ENCODE measurements around the gene TYMP. TPM values are rescaled to one million over a fixed set of nuclear protein-coding genes. Genes with fewer than 3 reads are reported as not detected.
"Not testable (repeated sequence)": the region's sequence is repeated elsewhere in the genome, so short reads cannot be mapped to it uniquely, and the experiment has no call there.

TYMP gene
- polyA plus RNA-seq, 2 of the 4 experiments (the other 2 are of a cell fraction): 5.9 to 9.0 TPM

GRCh38 chr22:50522208-50522805, 7.5 kb downstream of the TYMP start (continued):
- TF ChIP-seq ELK1 (IDR thresholded peaks at IDR 0.05; ENCODE audit: low read depth, low read length): no peak
- no peak for TF ChIP-seq E2F6 (IDR thresholded peaks at IDR 0.05; ENCODE audit: borderline replicate concordance, low read depth)

- no peak for FAIRE-seq
- H3K4me3 ChIP-seq: no peak overlapping the region
- no peak overlapping the region for H3K4me2 ChIP-seq
- H3K4me1 ChIP-seq: 0 out of 3 replicates have a peak, but pooled peaks cover 7% of the 10 kb centered on the region
- WGBS (ENCODE audit: missing lambda C conversion rate): 88% methylated on average over 10 of the region's 10 CpGs
- no peak for DNase-seq (ENCODE audit: low read depth in 1 of 2, low spot score in 1 of 2)
- ChIA-PET POLR2A (interaction anchor here (0.6 to 0.9 kb wide), 2 partner anchors 14 to 65 kb away, joined by 4 to 6 read pairs; partner anchors contain the start of genes LMF2 and NCAPH2), CTCF (interaction anchor here (1.0 kb wide), 1 partner anchor 98 kb away, joined by 4 read pairs; no protein-coding TSS in a partner anchor)
- H3K27ac ChIP-seq: no peak overlapping the region
- no peaks in the 10 kb centered on the region for H3K9me3 ChIP-seq
- TF ChIP-seq POLR2AphosphoS2 (conservative IDR thresholded peaks at IDR 0.05; ENCODE audit: low read length) (no peak), ZSCAN20 (CRISPR knock-in tag; IDR thresholded peaks at IDR 0.05) (no peak), EP300 (IDR thresholded peaks at IDR 0.05) (no peak), TP53 (CRISPR knock-in tag; IDR thresholded peaks at IDR 0.05) (no peak), REST (IDR thresholded peaks at IDR 0.05) (no peak), ZC3H11A (IDR thresholded peaks at IDR 0.05) (no peak), JUNB (IDR thresholded peaks at IDR 0.05) (no peak), ESRRA (IDR thresholded peaks at IDR 0.05; ENCODE audit: borderline replicate concordance, low read length) (no peak), MAX (IDR thresholded peaks at IDR 0.05) (no peak), HES2 (IDR thresholded peaks at IDR 0.05) (no peak)
- no peak for ATAC-seq
These were observed 8.1 kb downstream of the TYMP start for GRCh38 chr22:50521710-50522109.

- 91% methylated on average over 7 of the region's 13 CpGs for WGBS (ENCODE audit: missing lambda C conversion rate)
- CTCF ChIA-PET: no interaction called here
- FAIRE-seq: no peak
These were observed 8.9 kb downstream of the TYMP start for GRCh38 chr22:50520826-50521453.

GRCh38 chr22:50520184-50520583, 9.6 kb downstream of the TYMP start:
- FAIRE-seq; H3K9me3 ChIP-seq; H3K4me1 ChIP-seq; CTCF ChIA-PET; ATAC-seq; H3K27ac ChIP-seq; H3K4me2 ChIP-seq; POLR2A ChIA-PET; H3K4me3 ChIP-seq; DNase-seq (ENCODE audit: low read depth in 1 of 2, low spot score in 1 of 2): not testable (repeated sequence)
- WGBS (ENCODE audit: missing lambda C conversion rate): 93% methylated on average over 7 of the region's 8 CpGs

More at GRCh38 chr22:50520826-50521453, 8.9 kb downstream of the TYMP start:
- TF ChIP-seq HOXB13 (CRISPR knock-in tag; IDR thresholded peaks at IDR 0.05; ENCODE audit: low read depth): no peak
- TF ChIP-seq NPAS2 (CRISPR knock-in tag; IDR thresholded peaks at IDR 0.05; ENCODE audit: borderline replicate concordance): no peak
- TF ChIP-seq RAD21 (conservative IDR thresholded peaks at IDR 0.05 in 1 of 2, IDR thresholded peaks at IDR 0.05 in 1 of 2): no peak
- TF ChIP-seq TP53 (CRISPR knock-in tag; IDR thresholded peaks at IDR 0.05): no peak
- no peak for TF ChIP-seq HES2 (IDR thresholded peaks at IDR 0.05)
- no peak for TF ChIP-seq EHMT2 (IDR thresholded peaks at IDR 0.05; ENCODE audit: low read depth)
- no peak for TF ChIP-seq E2F6 (IDR thresholded peaks at IDR 0.05; ENCODE audit: borderline replicate concordance, low read depth)
- no peak overlapping the region for H3K4me3 ChIP-seq
- no peak for DNase-seq (ENCODE audit: low read depth in 1 of 2, low spot score in 1 of 2)
- no peaks in the 10 kb centered on the region for H3K9me3 ChIP-seq
- H3K4me2 ChIP-seq: no peak overlapping the region
- ATAC-seq: no peak
- 0 out of 3 replicates have a peak, but pooled peaks cover 7% of the 10 kb centered on the region for H3K4me1 ChIP-seq
- H3K27ac ChIP-seq: no peak overlapping the region
- POLR2A ChIA-PET: no interaction called here

Measured in A549 (cell line).